CMK (cell line): ENCODE results near the gene UACA.
"Not testable (repeated sequence)": the region's sequence is repeated elsewhere in the genome, so short reads cannot be mapped to it uniquely, and the experiment has no call there.

Source experiments
- DNase-seq: peaks from one replicate; pipeline ENCODE4 v3.0.0-alpha.2; 2010; ENCODE audit warnings: low read depth

UACA gene

DNA sequence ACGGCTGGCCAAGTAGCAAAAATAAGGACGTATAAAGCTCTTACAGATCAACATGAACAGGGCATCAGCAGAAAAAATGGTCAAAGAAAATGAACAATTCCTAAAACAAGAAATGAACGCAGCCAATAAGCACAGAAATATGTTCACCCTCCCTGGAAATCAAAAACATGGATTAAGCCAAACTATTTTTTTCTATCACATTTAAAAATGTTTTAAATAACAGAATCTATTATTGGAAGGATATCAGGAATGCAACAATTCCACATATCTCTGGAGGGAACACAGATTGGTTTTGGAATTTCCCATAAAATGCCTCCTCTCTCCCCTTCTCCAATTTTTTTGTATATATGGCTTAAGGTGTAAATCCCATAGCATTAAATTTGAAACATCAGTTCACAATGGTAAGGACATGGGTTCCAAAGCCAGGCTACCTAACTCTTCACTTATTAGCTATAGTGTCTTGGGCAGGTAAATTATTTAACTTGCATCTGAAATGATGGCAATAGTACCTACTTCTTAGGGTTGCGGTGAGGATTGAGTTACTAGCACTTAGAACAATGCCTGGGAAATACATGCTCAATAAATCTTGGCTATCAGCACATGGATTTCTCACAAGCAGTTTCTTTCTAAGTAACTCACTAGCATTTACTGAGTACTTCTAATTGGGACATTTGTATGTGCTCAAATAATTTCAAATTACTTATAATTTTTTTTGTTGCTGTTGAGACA lies 10.1 kb downstream of the UACA start:
- DNase-seq, result no peak

- DNase-seq, result no peak
These were observed 11.1 kb downstream of the UACA start for GRCh38 chr15:70752193-70752635.

DNA sequence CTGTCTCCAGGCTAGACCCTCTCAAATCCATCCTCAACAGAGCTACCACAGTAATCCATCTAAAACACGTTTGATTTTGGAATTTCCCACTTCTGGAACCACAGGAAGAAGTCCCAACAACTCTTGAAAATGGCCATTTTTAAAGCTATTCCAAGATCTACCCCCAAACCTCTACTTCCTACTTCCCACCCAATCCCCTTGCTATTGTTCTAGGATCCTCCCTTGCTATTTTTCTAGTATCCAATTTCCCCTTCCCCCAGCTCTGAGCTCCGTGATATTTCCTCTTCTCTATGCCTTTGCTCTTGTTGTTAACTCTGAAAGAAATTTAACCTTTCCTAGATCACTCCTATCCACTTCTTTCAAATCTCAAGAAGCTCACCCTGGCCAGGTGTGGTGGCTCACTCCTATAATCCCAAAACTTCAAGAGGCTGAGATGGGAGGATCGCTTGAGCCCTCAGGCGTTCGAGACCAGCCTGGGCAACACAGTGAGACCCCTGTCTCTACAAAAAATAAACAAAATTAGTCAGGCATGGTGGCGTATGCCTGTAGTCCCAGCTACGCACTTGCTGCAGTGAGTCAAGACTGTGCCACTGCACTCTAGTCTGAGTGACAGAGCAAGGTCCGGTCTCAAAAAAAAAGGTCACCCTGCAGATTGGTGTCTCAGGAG lies 13.0 kb downstream of the UACA start:
- no peak for DNase-seq

GRCh38 chr15:70748281-70748747 lies 15.0 kb downstream of the UACA start:
- DNase-seq, result no peak

DNA sequence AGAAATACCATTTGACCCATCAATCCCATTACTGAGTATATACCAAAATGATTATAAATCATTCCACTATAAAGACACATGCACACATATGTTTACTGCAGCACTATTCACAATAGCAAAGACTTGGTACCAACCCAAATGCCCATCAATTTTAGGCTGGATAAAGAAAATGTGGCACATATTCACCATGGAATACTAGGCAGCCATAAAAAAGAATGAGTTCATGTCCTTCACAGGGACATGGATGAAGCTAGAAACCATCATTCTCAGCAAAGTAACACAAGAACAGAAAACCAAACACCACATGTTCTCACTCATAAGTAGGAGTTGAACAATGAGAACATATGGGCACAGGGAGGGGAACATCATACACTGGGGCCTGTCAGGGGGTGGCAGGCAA lies 16.8 kb downstream of the UACA start:
- DNase-seq, result not testable (repeated sequence)

GRCh38 chr15:70742928-70743327 lies 20.4 kb downstream of the UACA start:
- no peak for DNase-seq

GRCh38 chr15:70741677-70742293 lies 21.6 kb downstream of the UACA start:
- DNase-seq, result no peak

GRCh38 chr15:70741107-70741531 lies 22.2 kb downstream of the UACA start:
- peak; percentile 58 for DNase-seq

DNA sequence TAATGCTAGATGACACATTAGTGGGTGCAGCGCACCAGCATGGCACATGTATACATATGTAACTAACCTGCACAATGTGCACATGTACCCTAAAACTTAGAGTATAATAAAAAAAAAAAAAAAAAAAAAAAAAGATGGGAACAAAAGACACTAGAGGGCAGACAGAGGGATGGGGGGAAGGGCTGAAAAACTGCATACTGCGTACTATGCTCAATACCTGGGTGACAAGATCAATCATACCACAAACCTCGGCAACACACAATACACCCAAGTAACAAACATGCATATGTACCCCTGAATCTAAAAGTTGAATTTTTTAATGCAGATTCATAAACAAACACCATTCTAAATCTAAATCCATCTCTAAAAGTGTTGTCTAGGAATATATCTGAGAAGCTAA lies 28.3 kb downstream of the UACA start:
- DNase-seq, result not testable (repeated sequence)

GRCh38 chr15:70729164-70729563 lies 34.2 kb downstream of the UACA start:
- DNase-seq, result no peak

DNA sequence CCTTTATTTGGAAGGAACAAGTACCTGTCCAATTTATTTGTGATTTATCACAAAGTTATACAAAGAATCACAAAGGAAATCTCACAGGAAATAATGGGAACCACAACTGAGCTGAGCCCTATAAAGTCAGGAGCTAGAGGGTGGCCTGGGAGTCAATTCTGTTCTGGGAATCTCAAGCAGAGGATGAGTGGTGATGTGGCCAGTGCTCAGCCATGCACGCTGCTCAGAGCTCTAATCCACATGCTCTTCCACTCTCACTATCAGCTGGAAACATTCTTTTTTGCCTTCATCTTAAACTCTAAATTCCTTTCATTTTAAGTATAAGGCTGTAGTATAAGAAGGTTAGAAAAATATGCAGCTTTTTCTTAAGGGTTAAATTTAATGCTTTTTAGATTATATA lies 36.6 kb downstream of the UACA start:
- DNase-seq, result no peak

DNA sequence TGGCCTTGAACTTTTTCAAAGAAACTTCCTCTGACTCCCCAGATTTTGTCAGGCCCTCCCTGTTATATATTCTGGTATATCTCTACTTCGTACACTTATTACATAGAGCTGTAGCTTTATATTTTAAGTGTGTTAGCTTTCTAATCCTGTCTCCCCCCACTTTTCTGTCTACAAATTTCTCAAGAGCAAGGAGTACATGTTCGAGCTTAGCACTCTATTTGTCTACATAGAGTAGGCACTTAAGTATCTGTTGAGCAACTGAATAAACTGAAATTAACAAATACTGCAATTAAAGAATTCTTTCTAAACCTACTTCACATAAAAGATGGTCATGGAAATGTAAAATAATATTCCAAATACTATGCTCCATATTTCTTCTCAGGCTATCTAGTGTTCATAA lies 39.4 kb downstream of the UACA start:
- DNase-seq, result no peak

- no peak for DNase-seq
These were observed 40.3 kb downstream of the UACA start for GRCh38 chr15:70723122-70723422.

DNA sequence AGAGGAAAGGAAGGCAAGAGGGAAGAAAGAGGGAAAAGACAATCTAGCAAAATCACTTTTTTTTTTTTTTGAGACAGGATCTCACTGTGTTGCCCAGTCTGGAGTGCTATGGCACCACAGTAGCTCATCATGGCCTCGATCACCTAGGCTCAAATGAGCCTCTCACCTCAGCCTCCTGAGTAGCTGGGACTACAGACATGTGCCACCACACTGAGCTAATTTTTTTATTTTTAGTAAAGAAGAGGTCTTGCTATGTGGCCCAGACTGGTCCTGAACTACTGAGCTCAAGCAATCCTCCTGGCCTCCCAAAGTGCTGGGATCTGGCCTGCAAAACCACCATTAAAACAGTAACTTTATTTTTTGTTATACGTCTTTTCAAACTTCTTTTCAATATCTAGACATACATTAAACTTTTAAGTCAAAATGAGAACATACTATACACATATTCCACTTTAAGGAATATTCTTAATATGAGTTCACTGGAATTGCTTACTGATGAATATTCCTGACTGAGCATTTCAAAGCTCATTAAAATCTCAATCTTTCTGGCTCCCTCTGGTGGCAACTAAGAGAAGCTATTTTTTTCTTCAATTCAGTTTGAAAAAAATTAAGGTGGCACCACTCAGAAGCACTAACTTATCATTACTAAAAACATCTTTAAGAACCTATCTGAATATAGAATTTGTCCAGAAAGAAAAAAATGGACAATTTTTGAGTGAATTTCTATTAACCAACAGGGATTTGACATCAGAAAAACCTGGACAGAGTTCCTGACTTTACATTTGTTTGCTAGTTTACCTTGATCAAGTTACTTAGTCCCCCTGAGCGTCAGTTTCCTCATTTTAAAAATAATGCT lies 40.9 kb downstream of the UACA start:
- DNase-seq, result no peak

DNA sequence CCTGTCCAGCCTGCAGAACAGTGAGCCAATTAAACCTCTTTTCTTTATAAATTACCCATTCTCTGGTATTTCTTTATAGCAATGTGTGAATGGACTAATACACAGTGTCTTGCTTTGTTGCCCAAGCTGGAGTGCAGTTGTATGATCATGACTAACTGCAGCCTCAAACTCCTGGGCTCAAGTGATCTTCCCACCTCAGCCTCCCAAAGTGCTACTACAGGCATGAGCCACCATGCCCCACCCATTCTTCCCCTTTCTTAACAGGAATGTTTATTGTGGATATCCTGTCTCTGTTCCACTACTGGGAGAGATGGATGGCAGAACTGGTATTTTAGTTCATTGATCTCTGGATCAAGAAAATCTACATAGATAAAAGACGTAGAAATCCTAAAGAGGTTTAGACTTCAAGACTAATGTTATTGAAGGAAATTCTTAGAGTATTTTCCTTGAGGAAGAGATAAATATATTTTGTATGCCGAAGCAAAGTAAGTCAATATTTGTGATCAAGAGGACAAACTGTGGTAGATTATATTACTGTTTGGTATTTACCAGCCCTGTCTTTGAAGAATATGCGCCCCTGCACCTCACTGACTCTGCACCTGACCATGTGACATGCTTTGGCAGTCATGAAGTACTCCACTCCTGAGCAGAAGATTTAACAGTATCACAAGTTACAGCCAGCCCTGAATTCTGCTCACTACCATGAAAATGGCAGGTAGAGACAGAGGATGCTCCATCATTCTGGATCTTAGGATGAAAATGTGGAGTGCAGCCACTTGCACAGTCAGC lies 42.9 kb downstream of the UACA start:
- no peak for DNase-seq

DNA sequence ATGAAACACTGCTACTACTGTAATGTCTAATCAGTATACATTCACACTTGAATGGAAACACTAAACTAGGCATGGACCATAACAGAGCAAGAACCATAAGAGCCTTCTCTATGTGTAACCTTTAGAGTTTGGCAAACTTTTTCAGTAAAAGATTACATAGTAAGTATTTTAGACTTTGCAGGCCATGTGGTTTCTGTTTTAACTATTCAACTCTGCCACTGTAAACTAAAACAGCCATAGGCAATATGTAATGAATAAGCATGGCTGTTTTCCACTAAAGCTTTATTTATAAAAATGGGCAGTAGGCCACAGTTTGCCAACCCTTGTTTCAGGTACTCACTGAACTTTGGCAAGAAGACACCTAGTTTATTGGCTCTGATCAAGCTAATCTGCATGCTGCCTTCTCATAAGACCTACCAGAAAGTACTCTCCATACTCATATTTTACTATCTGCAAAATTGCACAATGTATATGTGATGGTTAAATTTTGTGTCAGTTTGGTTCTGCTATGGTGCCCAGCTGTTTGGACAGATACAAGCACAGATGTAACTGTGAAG lies 46.0 kb downstream of the UACA start:
- DNase-seq, result no peak

DNA sequence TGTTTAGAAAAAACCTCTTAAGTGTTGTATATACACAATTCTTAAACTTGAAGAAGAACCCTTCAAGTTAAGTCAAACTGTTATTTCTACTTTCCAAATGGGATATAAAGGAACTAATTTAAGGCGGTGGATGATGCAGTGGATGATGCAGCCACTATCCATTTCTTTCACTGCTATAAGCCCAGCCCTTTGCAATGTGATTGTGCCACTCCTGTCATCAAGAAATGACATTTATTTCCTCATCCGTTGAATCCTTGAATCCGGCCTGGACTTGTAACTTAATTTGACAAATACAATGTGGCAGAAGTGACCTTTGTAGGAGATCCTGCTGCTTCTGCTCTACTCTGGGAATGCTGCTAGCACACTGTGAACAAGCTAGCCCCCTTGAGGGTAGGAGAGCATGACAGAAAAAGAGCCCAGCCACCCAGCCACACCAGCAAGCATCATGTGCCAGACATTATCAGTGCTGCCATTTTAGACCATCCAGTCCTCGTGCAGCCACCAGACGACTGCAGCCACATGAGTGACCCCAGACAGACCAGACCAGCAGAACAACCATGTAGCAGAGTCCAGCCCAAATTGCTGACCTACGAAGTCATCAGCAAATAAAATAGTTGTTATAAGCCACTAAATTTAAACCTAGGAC lies 47.4 kb downstream of the UACA start:
- no peak for DNase-seq

GRCh38 chr15:70714565-70714964 lies 48.8 kb downstream of the UACA start:
- no peak for DNase-seq

- no peak for DNase-seq
These were observed 49.3 kb downstream of the UACA start for GRCh38 chr15:70714015-70714414.

DNA sequence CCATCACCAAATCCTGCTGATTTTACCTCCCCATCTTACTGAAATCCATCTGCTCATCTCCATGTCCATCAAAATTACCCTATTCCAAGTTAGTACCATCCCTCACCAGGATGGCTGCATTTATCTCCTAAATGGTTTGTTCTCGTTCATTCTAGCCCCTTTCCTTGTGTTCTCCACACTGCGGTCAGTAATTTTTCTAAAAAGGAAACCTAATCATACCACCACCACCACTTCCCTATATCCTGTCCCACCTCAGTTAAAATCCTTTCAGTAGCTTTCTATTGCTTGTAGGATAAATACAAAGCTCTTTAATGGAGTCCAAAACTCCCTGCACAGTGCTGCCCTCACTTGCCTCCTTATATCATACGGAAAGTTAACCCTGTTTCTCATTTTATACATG lies 51.1 kb downstream of the UACA start:
- no peak for DNase-seq

DNA sequence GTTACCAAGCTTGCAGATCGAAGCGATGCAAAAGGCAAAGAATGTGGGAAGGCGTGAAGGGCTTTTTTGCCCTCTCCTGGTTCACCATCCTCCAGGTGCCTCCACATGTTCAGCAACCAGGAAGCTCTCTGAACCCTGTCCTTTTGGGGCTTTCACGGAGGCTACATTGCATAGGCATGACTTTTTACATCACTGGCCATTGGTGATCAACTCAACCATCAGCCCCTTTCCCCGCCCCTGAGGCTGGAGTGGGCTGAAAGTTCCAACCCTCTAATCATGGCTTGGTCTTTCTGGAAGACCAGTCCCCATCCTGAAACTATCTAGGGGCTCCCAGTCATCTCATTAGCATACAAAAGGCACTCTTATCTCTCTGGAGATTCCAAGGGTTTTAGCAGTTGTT lies 52.6 kb downstream of the UACA start:
- no peak for DNase-seq
